ENCODE measurements around the gene CD47.

DNA sequence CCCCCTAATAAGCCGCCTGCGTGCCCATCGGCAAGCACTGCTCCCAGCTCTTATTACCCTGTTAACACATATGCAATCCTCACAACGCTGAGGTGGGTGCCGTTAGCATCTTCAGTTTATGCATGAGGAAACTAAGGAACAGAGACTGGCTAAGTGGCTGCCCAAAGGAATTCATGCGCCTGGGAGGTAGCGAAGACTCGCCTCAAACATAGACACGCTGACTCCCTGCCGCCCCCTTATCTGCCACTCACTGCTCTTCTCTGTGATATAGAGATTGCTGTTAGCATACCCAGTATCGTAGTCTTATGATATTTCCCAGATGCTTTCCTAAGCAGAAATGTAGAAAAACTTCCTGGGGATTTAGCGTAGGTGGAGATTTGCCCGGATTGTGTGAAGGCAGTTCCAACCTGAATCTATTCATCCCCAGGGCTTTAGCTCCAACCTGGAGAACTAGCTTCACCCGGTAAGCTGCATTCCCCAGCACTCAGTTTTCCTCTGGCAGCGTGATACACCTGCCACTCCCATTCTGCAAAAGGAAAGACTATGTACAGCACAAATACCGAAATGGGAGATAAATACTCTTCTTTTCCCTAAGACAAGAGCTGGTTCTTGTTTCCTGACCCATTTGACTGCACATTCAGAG lies 23.7 kb upstream of the CD47 start:
- TF ChIP-seq POLR2AphosphoS5 (IDR thresholded peaks at IDR 0.05; ENCODE audit: low read depth, low read length) (no peak), SMC3 (IDR thresholded peaks at IDR 0.05; ENCODE audit: low read depth, low read length) (no peak), CHD2 (IDR thresholded peaks at IDR 0.05; ENCODE audit: low read length, partially characterized antibody) (no peak), TAF1 (IDR thresholded peaks at IDR 0.05; ENCODE audit: borderline replicate concordance, low read depth, low read length) (no peak), ELF1 (IDR thresholded peaks at IDR 0.05) (no peak), RAD21 (IDR thresholded peaks at IDR 0.05; ENCODE audit: low read length) (no peak)
- TF ChIP-seq, protein P1, sequence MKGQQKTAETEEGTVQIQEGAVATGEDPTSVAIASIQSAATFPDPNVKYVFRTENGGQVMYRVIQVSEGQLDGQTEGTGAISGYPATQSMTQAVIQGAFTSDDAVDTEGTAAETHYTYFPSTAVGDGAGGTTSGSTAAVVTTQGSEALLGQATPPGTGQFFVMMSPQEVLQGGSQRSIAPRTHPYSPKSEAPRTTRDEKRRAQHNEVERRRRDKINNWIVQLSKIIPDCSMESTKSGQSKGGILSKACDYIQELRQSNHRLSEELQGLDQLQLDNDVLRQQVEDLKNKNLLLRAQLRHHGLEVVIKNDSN (IDR thresholded peaks at IDR 0.05; ENCODE audit: borderline replicate concordance, low read depth) = no peak
- TF ChIP-seq, protein P2, sequence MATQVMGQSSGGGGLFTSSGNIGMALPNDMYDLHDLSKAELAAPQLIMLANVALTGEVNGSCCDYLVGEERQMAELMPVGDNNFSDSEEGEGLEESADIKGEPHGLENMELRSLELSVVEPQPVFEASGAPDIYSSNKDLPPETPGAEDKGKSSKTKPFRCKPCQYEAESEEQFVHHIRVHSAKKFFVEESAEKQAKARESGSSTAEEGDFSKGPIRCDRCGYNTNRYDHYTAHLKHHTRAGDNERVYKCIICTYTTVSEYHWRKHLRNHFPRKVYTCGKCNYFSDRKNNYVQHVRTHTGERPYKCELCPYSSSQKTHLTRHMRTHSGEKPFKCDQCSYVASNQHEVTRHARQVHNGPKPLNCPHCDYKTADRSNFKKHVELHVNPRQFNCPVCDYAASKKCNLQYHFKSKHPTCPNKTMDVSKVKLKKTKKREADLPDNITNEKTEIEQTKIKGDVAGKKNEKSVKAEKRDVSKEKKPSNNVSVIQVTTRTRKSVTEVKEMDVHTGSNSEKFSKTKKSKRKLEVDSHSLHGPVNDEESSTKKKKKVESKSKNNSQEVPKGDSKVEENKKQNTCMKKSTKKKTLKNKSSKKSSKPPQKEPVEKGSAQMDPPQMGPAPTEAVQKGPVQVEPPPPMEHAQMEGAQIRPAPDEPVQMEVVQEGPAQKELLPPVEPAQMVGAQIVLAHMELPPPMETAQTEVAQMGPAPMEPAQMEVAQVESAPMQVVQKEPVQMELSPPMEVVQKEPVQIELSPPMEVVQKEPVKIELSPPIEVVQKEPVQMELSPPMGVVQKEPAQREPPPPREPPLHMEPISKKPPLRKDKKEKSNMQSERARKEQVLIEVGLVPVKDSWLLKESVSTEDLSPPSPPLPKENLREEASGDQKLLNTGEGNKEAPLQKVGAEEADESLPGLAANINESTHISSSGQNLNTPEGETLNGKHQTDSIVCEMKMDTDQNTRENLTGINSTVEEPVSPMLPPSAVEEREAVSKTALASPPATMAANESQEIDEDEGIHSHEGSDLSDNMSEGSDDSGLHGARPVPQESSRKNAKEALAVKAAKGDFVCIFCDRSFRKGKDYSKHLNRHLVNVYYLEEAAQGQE (IDR thresholded peaks at IDR 0.05; ENCODE audit: low read depth, low read length) = no peak
- TF ChIP-seq, protein P3, sequence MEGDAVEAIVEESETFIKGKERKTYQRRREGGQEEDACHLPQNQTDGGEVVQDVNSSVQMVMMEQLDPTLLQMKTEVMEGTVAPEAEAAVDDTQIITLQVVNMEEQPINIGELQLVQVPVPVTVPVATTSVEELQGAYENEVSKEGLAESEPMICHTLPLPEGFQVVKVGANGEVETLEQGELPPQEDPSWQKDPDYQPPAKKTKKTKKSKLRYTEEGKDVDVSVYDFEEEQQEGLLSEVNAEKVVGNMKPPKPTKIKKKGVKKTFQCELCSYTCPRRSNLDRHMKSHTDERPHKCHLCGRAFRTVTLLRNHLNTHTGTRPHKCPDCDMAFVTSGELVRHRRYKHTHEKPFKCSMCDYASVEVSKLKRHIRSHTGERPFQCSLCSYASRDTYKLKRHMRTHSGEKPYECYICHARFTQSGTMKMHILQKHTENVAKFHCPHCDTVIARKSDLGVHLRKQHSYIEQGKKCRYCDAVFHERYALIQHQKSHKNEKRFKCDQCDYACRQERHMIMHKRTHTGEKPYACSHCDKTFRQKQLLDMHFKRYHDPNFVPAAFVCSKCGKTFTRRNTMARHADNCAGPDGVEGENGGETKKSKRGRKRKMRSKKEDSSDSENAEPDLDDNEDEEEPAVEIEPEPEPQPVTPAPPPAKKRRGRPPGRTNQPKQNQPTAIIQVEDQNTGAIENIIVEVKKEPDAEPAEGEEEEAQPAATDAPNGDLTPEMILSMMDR (IDR thresholded peaks at IDR 0.05) = no peak
- TF ChIP-seq, protein P4, sequence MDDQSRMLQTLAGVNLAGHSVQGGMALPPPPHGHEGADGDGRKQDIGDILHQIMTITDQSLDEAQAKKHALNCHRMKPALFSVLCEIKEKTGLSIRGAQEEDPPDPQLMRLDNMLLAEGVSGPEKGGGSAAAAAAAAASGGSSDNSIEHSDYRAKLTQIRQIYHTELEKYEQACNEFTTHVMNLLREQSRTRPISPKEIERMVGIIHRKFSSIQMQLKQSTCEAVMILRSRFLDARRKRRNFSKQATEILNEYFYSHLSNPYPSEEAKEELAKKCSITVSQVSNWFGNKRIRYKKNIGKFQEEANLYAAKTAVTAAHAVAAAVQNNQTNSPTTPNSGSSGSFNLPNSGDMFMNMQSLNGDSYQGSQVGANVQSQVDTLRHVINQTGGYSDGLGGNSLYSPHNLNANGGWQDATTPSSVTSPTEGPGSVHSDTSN (IDR thresholded peaks at IDR 0.05) = no peak
- TF ChIP-seq, protein P5, sequence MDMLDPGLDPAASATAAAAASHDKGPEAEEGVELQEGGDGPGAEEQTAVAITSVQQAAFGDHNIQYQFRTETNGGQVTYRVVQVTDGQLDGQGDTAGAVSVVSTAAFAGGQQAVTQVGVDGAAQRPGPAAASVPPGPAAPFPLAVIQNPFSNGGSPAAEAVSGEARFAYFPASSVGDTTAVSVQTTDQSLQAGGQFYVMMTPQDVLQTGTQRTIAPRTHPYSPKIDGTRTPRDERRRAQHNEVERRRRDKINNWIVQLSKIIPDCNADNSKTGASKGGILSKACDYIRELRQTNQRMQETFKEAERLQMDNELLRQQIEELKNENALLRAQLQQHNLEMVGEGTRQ (IDR thresholded peaks at IDR 0.05; ENCODE audit: borderline replicate concordance, low read depth, low read length) = no peak

All from SK-N-SH (cell line).